Measurements from ENCODE around the gene ADSS1.
A peak's percentile ranks its signal among the peaks of the same experiment; 100 is the strongest.
"Not testable (repeated sequence)": the region's sequence is repeated elsewhere in the genome, so short reads cannot be mapped to it uniquely, and the experiment has no call there.

Gene ADSS1

DNA sequence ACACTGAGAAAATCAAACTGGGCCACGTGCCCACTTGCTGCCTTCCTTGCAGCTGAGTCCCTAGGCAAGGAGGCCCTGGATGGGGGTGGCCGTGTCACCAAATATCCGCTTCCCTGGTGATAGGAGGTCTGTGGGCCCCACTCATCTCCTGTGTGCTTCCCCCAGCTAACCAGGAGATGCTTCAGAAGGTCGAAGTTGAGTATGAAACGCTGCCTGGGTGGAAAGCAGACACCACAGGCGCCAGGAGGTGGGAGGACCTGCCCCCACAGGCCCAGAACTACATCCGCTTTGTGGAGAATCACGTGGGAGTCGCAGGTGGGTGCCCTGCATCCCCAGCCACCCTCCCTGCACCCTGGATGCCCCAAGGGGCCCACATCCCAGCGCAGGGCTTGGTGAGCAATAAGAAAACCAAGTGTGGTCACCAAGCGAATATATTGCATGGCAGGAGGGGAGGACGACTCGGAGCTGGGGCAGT is 22.1 kb downstream of the ADSS1 start:
- no peak for DNase-seq (ENCODE audit: low read depth in 4 of 4, low spot score in 1 of 4)

DNA sequence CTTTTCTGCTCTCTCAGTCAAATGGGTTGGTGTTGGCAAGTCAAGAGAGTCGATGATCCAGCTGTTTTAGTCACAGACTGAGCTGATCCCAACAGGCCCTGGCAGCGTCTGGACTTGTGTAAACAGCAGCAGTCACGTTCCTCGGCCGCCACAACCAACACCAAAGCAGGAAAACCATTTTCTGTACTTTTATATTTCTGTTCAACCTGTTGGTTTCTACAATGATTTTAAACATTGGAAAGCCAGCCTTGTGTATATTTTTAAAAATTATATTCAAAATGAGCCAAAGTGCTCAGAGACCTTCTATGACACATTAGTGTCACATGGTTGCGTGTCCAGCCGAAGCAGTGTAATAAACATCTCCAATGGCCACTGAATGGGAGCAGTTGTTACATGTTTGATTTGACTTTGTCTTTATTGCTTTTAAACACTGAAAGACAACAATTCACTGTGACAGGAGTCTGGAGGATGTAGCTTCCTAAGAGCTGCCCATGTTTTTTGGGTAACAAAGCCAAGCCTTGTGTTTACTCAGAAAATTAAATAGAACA is 23.0 kb downstream of the ADSS1 start:
- no peak for DNase-seq (ENCODE audit: low read depth in 4 of 4, low spot score in 1 of 4)

DNA sequence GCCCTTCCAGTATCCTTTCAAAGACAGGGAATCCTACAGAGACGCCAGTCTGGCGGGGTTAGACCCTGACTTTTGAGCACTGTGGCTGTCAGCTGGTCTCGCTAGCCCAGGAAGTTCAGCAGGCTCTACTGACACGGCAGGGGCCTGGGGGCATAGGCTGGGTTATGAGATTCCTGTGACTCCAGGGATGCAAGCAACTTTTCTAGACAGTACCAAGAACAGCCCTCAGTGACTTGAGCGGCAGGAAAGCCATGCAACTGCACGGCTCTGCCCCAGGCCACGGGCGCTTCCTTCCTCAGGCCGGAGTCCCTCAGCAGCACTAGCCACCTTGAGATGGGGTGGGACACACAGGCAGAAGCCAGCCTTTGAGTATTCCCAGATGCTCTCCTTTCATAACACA is 23.8 kb downstream of the ADSS1 start:
- DNase-seq (ENCODE audit: low read depth in 4 of 4, low spot score in 1 of 4), result no peak

DNA sequence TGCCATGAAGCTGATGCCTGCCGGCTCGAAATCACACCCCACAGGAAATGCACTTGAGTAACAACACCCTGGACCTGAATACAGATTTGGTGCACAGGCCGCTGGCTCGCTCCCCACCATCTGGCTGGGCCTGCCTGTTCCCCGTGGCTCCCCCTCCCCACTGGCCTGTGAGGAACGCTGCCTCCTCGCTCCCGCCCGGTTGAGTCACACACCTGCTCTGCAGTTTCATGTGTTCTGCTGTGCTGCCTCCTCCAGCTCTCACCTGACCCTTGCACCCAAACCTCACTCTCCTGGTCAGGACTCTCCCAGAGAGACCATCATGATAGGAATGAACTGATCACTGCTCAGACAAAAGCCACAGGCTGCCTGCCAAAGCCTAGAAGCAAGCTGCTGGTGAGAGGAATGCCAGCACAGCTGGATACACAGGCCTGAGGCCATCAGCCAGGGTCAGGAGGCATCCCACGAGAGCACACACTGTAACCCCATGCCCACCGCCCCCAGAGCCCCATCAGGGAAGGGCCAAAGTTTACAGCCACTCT is 25.2 kb downstream of the ADSS1 start:
- DNase-seq (ENCODE audit: low read depth in 4 of 4, low spot score in 1 of 4), result no peak

DNA sequence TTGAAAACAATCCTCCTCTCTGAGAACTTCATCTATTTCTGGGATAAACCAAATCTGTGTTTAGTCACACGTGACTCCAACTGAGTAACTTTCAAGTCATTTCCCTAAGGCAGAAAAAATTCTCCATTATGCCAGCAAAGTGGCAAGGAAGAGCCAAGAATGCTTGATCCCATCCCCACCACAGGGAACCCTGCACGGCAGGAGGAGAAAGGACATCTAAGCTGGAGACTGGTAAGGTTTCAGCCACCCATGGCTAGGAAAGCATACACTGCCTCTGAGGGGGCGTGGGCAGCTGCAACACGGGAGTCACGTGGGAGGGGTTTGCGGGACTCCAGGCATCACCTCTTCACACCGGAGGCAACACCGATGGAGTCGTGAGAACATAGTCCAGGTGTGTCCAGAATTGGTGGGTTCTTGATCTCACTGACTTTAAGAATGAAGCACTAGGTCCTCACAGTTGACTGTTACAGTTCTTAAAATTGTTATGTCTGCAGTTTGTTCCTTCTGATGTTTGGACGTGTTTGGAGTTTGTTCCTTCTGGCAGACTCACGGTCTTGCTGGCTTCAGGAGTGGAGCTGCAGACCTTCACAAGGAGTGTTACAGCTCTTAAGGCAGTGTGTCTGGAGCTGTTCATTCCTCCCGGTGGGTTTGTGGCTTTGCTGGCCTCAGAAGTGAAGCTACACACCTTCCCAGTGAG is 26.2 kb downstream of the ADSS1 start:
- no peak for DNase-seq (ENCODE audit: low read depth in 4 of 4, low spot score in 1 of 4)

DNA sequence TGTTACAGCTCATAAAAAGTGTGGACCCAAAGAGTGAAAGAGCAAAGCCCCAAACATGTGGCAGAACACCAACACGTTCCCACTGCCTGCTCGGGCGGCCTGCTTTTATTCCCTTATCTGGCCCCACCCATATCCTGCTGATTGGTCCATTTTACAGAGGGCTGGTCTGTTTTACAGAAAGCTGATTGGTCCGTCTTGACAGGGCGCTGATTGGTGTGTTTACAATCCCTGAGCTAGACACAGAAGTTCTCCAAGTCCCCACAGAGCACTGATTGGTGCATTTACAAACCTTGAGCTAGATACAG is 26.7 kb downstream of the ADSS1 start:
- not testable (repeated sequence) for DNase-seq (ENCODE audit: low read depth in 4 of 4, low spot score in 1 of 4)

DNA sequence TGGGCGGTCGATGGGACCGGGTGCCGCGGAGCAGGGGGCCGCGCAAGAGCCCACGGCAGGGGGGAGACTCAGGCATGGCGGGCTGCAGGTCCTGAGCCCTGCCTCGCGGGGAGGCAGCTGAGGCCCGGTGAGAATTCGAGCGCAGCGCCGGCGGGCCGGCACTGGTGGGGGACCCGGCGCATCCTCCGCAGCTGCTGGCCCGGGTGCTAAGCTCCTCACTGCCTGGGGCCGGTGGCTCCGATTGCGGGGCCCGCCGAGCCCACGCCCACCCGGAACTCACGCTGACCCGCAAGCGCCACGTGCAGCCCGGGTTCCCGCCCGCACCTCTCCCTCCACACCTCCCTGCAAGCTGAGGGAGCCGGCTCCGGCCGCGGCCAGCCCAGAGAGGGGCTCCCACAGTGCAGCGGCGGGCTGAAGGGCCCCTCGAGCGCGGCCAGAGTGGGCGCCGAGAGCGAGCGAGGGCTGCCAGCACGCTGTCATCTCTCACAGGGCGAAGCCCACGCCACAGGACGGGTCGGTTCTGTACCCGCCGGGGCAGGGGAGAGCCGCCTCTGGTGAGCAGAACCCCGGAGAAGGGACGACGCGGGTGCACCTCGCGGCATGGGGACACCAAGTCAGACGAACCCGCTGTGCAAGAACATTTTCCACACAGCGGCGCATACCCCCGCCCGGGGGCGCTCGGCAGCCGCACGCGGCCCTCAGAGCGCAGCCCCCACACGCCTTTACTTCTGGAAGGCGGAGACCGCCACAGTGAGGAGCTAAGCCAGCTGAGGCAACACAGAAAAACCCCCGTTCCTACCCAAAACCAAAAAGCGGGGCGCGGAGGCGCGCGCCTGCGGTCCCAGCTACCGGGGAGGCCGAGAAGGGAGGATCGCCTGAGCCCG is 27.8 kb downstream of the ADSS1 start:
- no peak for DNase-seq (ENCODE audit: low read depth in 4 of 4, low spot score in 1 of 4)

DNA sequence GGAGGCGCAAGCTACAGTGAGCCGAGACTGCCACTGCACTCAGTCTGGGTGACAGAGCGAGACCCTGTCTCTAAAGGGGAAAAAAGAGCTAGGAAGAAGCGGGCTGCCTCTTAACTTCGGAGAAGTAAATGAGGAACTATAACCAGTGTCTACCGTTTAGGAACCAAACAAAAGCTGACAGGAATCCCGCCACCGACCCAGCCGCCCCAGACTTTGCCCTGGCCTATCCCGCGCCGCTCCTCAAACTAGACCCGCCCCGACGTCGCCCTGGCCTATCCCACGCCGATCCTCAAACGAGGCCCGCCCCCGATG is 28.4 kb downstream of the ADSS1 start:
- DNase-seq (ENCODE audit: low read depth in 4 of 4, low spot score in 1 of 4), result no peak

DNA sequence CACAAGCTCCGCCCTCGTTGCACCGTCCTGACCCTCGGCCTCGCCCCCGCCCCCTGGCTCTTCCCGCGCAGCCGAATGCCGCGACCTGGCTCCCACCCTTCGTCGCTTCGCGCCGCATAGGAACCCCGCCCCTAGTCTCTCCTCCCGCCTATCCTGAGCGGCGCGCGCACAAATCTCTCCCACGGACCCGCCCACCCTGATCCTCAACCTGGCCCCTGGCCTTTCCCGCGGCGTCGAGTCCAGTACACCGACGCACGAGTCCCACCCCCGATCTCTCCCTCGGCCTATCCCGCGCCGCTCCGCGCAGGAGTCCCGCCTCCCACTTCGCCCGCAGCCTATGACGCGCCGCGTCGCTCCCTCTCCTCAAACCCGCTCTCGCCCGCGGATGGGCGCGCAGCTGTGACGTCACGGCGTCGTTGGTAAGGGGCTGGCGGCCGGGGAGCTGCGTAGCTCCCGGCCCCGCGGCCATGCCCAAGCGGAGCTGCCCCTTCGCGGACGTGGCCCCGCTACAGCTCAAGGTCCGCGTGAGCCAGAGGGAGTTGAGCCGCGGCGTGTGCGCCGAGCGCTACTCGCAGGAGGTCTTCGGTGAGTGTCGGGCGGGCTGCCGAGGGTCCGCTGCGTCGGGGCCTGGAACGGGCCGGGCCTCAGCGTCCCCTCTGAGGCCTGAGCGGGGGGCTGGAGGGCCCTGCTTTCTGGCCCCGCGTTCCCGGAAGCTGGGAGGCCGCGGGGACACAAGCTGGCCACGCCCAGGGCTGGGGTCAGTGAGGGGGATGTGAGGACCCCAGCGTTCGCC is 28.9 kb downstream of the ADSS1 start, which contains the start of gene SIVA1:
Gene SIVA1, plus strand, starts transcription at position 413 of the 793 bp plus-strand sequence. Its CDS starts 55 bp downstream, at position 468.
- DNase-seq (ENCODE audit: low read depth in 4 of 4, low spot score in 1 of 4), result peak; percentile 97 to 100 (median 99)

DNA sequence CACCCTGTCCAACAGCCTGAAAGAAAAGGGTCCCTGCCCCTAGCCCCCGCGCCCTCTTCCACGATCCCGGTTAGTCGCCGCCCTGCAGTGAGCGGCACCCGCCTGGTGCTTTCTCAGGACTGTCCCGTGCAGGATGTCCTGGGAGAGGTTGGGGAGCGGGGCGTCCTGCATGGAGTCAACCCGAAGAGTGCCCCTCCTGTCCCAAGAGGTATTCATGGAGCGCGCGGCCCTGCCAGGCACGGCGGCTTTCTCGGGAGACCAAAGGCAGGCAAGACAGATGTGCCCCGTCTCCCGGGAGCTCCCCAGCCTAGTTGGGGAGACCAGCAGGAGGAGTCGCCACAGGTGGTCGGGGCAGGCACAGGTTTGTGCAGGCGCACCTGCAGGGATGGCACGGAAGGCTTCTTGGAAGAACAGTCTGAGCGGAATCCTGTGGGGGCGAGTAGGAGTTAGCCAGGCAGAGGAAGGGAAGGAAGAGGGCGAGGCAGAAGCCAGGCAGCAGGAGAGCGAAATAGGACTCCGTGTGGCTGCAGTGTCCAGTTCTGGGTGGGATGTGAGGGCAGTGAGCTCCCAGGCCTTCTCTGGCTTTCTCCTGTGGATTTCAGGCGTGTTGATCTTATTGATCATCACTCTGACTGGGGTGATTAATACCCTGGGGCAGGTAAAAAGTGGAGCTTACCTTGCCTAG is 29.6 kb downstream of the ADSS1 start:
- no peak for DNase-seq (ENCODE audit: low read depth in 4 of 4, low spot score in 1 of 4)

DNA sequence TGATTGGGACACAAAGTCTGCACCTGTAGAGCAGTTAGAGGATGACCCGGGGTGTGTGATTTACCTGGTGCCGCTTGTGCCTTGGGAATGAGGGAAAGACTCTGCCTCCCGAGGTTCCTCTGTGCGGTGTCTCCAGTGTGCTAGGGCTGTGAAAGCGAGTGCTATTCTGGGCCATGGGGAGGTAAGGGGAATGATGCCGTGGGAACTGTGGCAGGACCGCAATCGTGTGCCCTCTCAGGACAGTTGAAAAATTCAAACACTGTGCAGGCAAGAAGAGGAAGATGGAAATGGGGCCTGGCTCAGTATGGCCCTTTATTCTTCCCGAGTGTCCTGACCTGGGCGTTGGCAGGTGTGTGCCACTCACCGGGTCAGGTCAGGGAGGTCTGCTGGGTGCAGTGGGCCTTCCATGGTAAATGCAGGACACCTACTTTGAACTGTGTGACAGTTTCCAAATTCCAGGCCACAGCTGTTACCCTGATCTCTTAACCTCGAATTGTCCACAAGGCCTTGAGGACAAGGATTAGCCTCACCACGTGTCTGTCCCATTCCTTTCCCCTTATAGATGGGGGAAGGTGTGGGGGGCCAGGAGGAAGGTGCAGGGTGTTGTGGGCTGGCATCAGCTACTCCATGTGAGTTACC is 30.3 kb downstream of the ADSS1 start:
- DNase-seq (ENCODE audit: low read depth in 4 of 4, low spot score in 1 of 4), result no peak

DNA sequence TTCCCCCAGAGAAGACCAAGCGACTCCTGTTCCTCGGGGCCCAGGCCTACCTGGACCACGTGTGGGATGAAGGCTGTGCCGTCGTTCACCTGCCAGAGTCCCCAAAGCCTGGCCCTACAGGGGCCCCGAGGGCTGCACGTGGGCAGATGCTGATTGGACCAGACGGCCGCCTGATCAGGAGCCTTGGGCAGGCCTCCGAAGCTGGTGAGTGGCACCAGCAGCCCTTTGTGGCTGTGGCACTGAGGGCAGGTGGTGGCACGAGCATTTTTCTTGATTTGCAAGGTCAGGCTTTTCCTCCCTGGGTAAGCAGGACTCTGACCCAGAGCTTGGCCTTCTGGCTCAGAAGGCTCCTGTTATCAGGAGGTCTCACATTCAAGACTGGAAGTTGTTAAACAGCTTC is 31.6 kb downstream of the ADSS1 start:
- DNase-seq (ENCODE audit: low read depth in 4 of 4, low spot score in 1 of 4), result no peak

DNA sequence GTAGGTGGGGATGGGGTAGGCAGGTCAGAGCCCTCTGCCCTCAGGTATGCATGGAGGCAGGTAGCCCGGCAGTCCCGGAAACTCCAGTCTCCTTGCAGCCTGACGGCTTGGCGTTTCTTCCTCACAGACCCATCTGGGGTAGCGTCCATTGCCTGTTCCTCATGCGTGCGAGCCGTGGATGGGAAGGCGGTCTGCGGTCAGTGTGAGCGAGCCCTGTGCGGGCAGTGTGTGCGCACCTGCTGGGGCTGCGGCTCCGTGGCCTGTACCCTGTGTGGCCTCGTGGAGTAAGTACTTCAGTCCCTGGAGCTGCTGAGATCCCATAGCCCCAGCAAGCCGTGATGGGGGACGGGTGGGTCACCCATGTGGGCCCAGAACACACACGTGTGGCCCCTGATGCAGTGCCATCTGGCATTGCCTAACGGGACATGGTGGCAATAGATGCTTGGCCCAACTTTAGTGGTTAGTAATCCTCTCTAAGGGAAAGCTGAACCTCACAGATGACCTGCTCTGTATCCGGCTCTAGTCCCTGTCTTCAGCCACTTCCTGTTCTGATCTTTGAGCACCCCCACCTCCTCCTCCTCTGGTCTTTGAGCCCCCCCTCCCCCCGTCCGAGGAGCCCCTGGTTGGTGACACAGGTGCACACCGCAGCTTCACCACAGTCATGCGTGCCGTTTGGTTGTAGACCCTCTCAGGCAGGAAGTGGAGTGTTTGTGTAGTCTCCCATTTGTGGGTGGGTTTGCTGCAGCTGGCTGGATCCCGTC is 32.6 kb downstream of the ADSS1 start:
- no peak for DNase-seq (ENCODE audit: low read depth in 4 of 4, low spot score in 1 of 4)

DNA sequence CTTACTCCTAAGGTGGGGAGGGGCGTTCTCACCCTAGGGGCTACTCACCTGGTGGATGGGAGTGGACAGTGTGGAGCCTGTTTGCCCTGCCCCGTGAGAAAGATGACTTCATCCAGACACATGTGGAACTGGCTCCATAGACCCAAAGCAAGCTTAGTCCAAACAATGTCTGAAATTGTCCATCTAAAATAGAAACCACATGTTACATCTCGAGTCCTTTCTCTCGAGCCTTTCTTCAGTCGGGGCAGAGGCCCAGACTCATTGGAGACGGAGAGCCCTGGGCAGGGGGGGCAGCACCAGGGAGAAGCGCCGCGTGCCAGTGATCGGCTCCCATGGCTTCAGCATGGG is 33.2 kb downstream of the ADSS1 start:
- no peak for DNase-seq (ENCODE audit: low read depth in 4 of 4, low spot score in 1 of 4)

DNA sequence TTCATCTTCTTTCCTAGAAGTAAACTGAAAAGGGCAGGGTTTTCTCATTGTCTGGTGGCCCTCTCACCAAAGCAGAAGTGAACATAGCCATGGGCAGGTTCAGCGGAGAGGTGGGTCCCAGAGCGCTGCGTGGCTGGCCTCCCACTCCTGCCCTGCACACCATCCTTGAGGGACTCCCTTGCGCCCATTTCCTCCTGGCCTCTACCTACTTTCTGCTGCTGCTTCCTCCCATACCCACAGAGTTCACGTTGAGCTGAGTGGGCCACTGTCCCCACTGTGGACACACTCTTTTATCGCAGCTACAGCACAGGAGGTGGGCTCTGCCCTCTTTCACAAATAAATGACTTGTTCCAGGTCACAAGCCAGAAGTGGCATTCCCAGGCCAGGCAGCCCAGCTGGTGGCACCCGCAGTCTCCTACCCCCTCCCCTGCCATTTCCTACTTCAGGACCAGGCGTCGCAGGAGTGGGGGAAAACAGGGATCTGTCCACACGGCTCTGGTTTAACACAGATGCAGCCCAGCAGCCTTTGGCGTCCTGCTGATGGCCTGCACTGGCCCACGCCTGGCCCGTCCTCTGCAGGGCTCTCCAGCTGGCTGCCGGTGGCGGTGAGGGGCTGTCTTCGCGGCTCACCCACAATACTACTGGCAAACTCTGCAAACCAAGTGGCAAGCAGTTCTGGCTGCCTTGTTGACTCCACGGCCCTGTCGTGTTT is 33.8 kb downstream of the ADSS1 start:
- no peak for DNase-seq (ENCODE audit: low read depth in 4 of 4, low spot score in 1 of 4)

DNA sequence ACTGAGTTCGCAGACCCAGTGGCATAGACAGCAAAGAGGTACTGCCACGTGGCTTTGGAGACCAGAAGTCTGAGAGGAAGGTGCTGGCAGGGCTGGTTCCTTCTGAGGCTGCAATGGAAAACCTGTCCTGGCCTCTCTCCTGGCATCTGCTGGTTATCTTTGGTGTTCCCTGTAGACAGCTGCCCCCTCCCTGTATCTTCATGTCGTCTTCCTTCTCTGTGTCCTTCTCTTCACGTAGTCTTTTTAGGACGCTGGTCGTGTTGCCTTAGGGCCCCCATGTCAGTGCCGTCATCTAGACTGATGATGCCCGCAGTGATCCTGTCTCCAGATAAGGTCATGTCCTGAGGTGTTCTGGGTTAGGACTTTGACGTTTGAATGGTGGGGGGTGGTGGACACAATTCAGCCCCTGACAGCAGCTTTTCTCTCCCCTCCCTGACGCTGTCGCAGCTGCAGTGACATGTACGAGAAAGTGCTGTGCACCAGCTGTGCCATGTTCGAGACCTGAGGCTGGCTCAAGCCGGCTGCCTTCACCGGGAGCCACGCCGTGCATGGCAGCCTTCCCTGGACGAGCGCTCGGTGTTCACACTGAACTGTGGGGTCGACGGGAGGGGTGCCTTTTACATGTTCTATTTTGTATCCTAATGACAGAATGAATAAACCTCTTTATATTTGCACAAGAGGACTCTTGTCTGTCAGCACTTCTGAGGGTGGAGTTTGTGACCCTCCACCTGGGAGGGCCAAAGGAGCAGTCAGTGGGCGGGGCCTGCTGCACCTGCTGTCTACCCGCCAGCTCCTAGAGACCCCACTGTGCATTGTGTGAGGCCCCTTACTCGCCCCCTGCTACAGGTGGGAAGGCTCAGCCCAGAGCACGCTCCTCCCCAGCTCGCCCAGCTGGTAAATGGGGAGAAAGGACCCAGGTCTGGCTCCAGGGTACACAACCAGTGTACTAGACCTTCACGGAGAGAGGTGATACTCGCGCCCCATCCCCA is 35.2 kb downstream of the ADSS1 start:
- DNase-seq (ENCODE audit: low read depth in 4 of 4, low spot score in 1 of 4), result no peak

DNA sequence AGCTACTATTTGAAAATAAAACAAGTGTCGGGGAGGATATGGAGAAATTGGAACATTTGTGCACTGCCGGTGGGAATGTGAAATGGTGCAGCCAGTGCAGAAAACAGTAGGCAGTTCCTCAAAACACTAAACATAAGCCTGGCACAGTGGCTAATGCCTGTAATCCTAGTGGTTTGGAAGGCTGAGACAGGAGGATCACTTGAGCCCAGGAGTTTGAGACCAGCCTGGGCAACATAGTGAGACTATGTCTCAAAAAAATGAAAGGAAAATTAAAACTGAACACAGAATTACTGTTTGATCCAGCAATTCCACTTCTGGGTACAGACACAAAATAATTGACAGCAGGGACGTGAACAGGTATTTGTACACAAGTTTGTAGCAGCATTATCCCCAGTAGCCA is 41.5 kb downstream of the ADSS1 start:
- no peak for DNase-seq (ENCODE audit: low read depth in 4 of 4, low spot score in 1 of 4)

Measured in stimulated activated CD4-positive, alpha-beta T cell treated with anti-CD3 and anti-CD28 coated beads, Interleukin-1b, Interleukin-23, amount 100 ng/mL, for 24 hours (primary cell).